Measurements from ENCODE around the gene EXOC6B. TPM values are rescaled to one million over a fixed set of nuclear protein-coding genes. Genes with fewer than 3 reads are reported as not detected.

Gene EXOC6B
- total and polyA plus RNA-seq, 2 of the 8 experiments (the other 6 are each of a cell fraction or from before 2014, with no cell fraction given) = 13.5 to 33.0 TPM

GRCh38 chr2:72208225-72208624 is 617.6 kb downstream of the EXOC6B start (continued):
- no peak for TF ChIP-seq TCF12 (IDR thresholded peaks at IDR 0.05; ENCODE audit: low read depth, low read length)
- TF ChIP-seq CTCF (IDR thresholded peaks at IDR 0.05; ENCODE audit: control extremely low read depth in 1 of 3, insufficient read depth in 1 of 3, low read depth in 1 of 3, low read length in 3 of 3) = no peak
- TF ChIP-seq ZNF274 (IDR thresholded peaks at IDR 0.05; ENCODE audit: borderline replicate concordance, extremely low read depth, low read length) = no peak
